Measurements from ENCODE around the gene EPS8L2. TPM values are rescaled to one million over a fixed set of nuclear protein-coding genes. Genes with fewer than 3 reads are reported as not detected.

Gene EPS8L2
- total RNA-seq, 2 experiments from 2014 or later, result 7.1 to 8.1 TPM

- no peak overlapping the region for H3K27ac Mint-ChIP-seq
- DNase-seq, result no peak
- no peaks in the 10 kb centered on the region for H3K9me3 Mint-ChIP-seq
- H3K36me3 Mint-ChIP-seq (ENCODE audit: low read depth), result peaks cover under 1% of the 10 kb centered on the region
- no peak overlapping the region for H3K4me3 Mint-ChIP-seq
- H3K27me3 Mint-ChIP-seq (ENCODE audit: low read depth), result no peaks in the 10 kb centered on the region
- intact Hi-C loops (cut with micrococcal nuclease), result loop anchor here (5.0 to 10.0 kb wide), 2 partner anchors 431 to 686 kb away; partner anchors contain the start of gene BRSK2
- H3K4me1 Mint-ChIP-seq (ENCODE audit: low read depth), result peaks cover 26% of the 10 kb centered on the region
- CTCF ChIA-PET, result interaction anchor here (1.1 to 3.0 kb wide), 2 partner anchors 24 to 35 kb away, joined by 3 to 9 read pairs; no protein-coding TSS in a partner anchor
These were observed 7.4 kb upstream of the EPS8L2 start for GRCh38 chr11:698493-699115.

- H3K27ac Mint-ChIP-seq, result no peak overlapping the region
These were observed 6.9 kb upstream of the EPS8L2 start for GRCh38 chr11:699116-699508.

GRCh38 chr11:699753-700152, 6.3 kb upstream of the EPS8L2 start:
- H3K4me1 Mint-ChIP-seq (ENCODE audit: low read depth), result peaks cover 23% of the 10 kb centered on the region
- no peak for DNase-seq
- no peaks in the 10 kb centered on the region for H3K27me3 Mint-ChIP-seq (ENCODE audit: low read depth)
- H3K36me3 Mint-ChIP-seq (ENCODE audit: low read depth), result no peaks in the 10 kb centered on the region
- CTCF ChIA-PET, result interaction anchor here (1.1 kb wide), 1 partner anchor 36 kb away, joined by 3 read pairs; no protein-coding TSS in a partner anchor
- intact Hi-C loops (cut with micrococcal nuclease), result loop anchor here (5.0 to 10.0 kb wide), 2 partner anchors 432 to 685 kb away; partner anchors contain the start of gene BRSK2
- no peak overlapping the region for H3K27ac Mint-ChIP-seq
- H3K9me3 Mint-ChIP-seq, result no peaks in the 10 kb centered on the region
- no peak overlapping the region for H3K4me3 Mint-ChIP-seq

More at GRCh38 chr11:699116-699508, 6.9 kb upstream of the EPS8L2 start:
- H3K4me3 Mint-ChIP-seq, result no peak overlapping the region
- DNase-seq, result no peak
- H3K9me3 Mint-ChIP-seq, result no peaks in the 10 kb centered on the region
- CTCF ChIA-PET, result interaction anchor here (1.1 kb wide), 1 partner anchor 36 kb away, joined by 3 read pairs; no protein-coding TSS in a partner anchor
- intact Hi-C loops (cut with micrococcal nuclease), result loop anchor here (5.0 to 10.0 kb wide), 2 partner anchors 432 to 686 kb away; partner anchors contain the start of gene BRSK2
- H3K27me3 Mint-ChIP-seq (ENCODE audit: low read depth), result no peaks in the 10 kb centered on the region
- H3K4me1 Mint-ChIP-seq (ENCODE audit: low read depth), result peaks cover 23% of the 10 kb centered on the region
- no peaks in the 10 kb centered on the region for H3K36me3 Mint-ChIP-seq (ENCODE audit: low read depth)

GRCh38 chr11:701741-702461, 4.1 kb upstream of the EPS8L2 start:
- no peaks in the 10 kb centered on the region for H3K36me3 Mint-ChIP-seq (ENCODE audit: low read depth)
- no peaks in the 10 kb centered on the region for H3K9me3 Mint-ChIP-seq
- peaks cover 19% of the 10 kb centered on the region for H3K4me1 Mint-ChIP-seq (ENCODE audit: low read depth)
- H3K4me3 Mint-ChIP-seq, result no peak overlapping the region
- H3K27me3 Mint-ChIP-seq (ENCODE audit: low read depth), result no peaks in the 10 kb centered on the region
- CTCF ChIA-PET, result no interaction called here
- DNase-seq, result no peak
- H3K27ac Mint-ChIP-seq, result no peak overlapping the region
- intact Hi-C loops (cut with micrococcal nuclease), result no loop called here

- CTCF ChIA-PET, result no interaction called here
- no peak for DNase-seq
- H3K36me3 Mint-ChIP-seq (ENCODE audit: low read depth), result no peaks in the 10 kb centered on the region
- H3K27ac Mint-ChIP-seq, result no peak overlapping the region
- peaks cover 8% of the 10 kb centered on the region for H3K27me3 Mint-ChIP-seq (ENCODE audit: low read depth)
- no peaks in the 10 kb centered on the region for H3K9me3 Mint-ChIP-seq
- H3K4me3 Mint-ChIP-seq, result no peak overlapping the region
- intact Hi-C loops (cut with micrococcal nuclease), result no loop called here
- peaks cover 13% of the 10 kb centered on the region for H3K4me1 Mint-ChIP-seq (ENCODE audit: low read depth)
These were observed 3.3 kb upstream of the EPS8L2 start for GRCh38 chr11:702462-703461.

GRCh38 chr11:703506-703905, 2.5 kb upstream of the EPS8L2 start:
- DNase-seq, result no peak
- Mint-ChIP-seq H3K36me3 (ENCODE audit: low read depth) (no peaks in the 10 kb centered on the region), H3K4me1 (ENCODE audit: low read depth) (peaks cover 6% of the 10 kb centered on the region), H3K4me3 (no peak overlapping the region), H3K9me3 (no peaks in the 10 kb centered on the region), H3K27me3 (ENCODE audit: low read depth) (peaks cover 8% of the 10 kb centered on the region), H3K27ac (no peak overlapping the region)
- intact Hi-C loops (cut with micrococcal nuclease), result no loop called here
- CTCF ChIA-PET, result no interaction called here

GRCh38 chr11:704228-704674, 1.8 kb upstream of the EPS8L2 start:
- CTCF ChIA-PET, result interaction anchor here (1.8 kb wide), 1 partner anchor 8 kb away, joined by 4 read pairs; the partner anchor contains the start of gene TMEM80
- Mint-ChIP-seq H3K4me3 (no peak overlapping the region), H3K36me3 (ENCODE audit: low read depth) (no peaks in the 10 kb centered on the region), H3K9me3 (no peaks in the 10 kb centered on the region), H3K4me1 (ENCODE audit: low read depth) (peaks cover 5% of the 10 kb centered on the region), H3K27me3 (ENCODE audit: low read depth) (peaks cover 8% of the 10 kb centered on the region), H3K27ac (no peak overlapping the region)
- DNase-seq, result no peak
- intact Hi-C loops (cut with micrococcal nuclease), result no loop called here

GRCh38 chr11:704781-705645, 1.0 kb upstream of the EPS8L2 start:
- CTCF ChIA-PET, result interaction anchor here (1.8 kb wide), 1 partner anchor 9 kb away, joined by 4 read pairs; the partner anchor contains the start of gene TMEM80
- DNase-seq, result no peak
- Mint-ChIP-seq H3K4me1 (ENCODE audit: low read depth) (peaks cover 5% of the 10 kb centered on the region), H3K27me3 (ENCODE audit: low read depth) (peaks cover 8% of the 10 kb centered on the region), H3K9me3 (no peaks in the 10 kb centered on the region), H3K36me3 (ENCODE audit: low read depth) (no peaks in the 10 kb centered on the region), H3K27ac (no peak overlapping the region), H3K4me3 (no peak overlapping the region)
- intact Hi-C loops (cut with micrococcal nuclease), result no loop called here

GRCh38 chr11:706439-706956, 467 bp downstream of the EPS8L2 start:
- Mint-ChIP-seq H3K9me3 (no peaks in the 10 kb centered on the region), H3K4me3 (no peak overlapping the region), H3K36me3 (ENCODE audit: low read depth) (no peaks in the 10 kb centered on the region), H3K27ac (no peak overlapping the region), H3K27me3 (ENCODE audit: low read depth) (peaks cover 19% of the 10 kb centered on the region), H3K4me1 (ENCODE audit: low read depth) (peaks cover 5% of the 10 kb centered on the region)
- intact Hi-C loops (cut with micrococcal nuclease), result no loop called here
- no peak for DNase-seq
- CTCF ChIA-PET, result interaction anchor here (1.2 kb wide), 1 partner anchor 152 kb away, joined by 3 read pairs; no protein-coding TSS in a partner anchor

- CTCF ChIA-PET, result interaction anchor here (1.2 kb wide), 1 partner anchor 153 kb away, joined by 3 read pairs; no protein-coding TSS in a partner anchor
- no peaks in the 10 kb centered on the region for H3K36me3 Mint-ChIP-seq (ENCODE audit: low read depth)
- H3K27me3 Mint-ChIP-seq (ENCODE audit: low read depth), result peaks cover 19% of the 10 kb centered on the region
- intact Hi-C loops (cut with micrococcal nuclease), result no loop called here
- H3K4me1 Mint-ChIP-seq (ENCODE audit: low read depth), result peaks cover 5% of the 10 kb centered on the region
- no peak overlapping the region for H3K27ac Mint-ChIP-seq
- DNase-seq, result no peak
- H3K4me3 Mint-ChIP-seq, result no peak overlapping the region
- no peaks in the 10 kb centered on the region for H3K9me3 Mint-ChIP-seq
These were observed 1.2 kb downstream of the EPS8L2 start for GRCh38 chr11:706957-707816.
